Loucy (cell line): ENCODE data around the gene IQCH.

Experiments used
- H2AFZ ChIP-seq: fragments of 200-600 bp; sonication (generic); 2 replicates; pipeline ENCODE4 v1.6.0; 2016; ENCODE audit warnings: antibody characterized with exemption, mild to moderate bottlenecking, low read length, moderate library complexity
- H3F3A ChIP-seq: fragments of 200-600 bp; 2 replicates; pipeline ENCODE4 v1.6.0; 2016; ENCODE audit warnings: antibody characterized with exemption, low read depth, mild to moderate bottlenecking
- H3K27me3 ChIP-seq: fragments of 200-600 bp; sonication (generic); 2 replicates; pipeline ENCODE4 v1.6.1; 2014; ENCODE audit warnings: low read length, mild to moderate bottlenecking; ENCODE audit not compliant: insufficient read depth, poor library complexity, severe bottlenecking
- H3K36me3 ChIP-seq: fragments of 200-600 bp; sonication (generic); 2 replicates; pipeline ENCODE4 v1.6.1; 2016; ENCODE audit warnings: low read length; ENCODE audit not compliant: insufficient read depth
- H3K4me1 ChIP-seq: fragments of 200-600 bp; sonication (generic); 2 replicates; pipeline ENCODE4 v1.5.1; 2014; ENCODE audit warnings: low read length, mild to moderate bottlenecking; ENCODE audit not compliant: insufficient read depth, poor library complexity, severe bottlenecking
- H3K4me2 ChIP-seq: fragments of 200-600 bp; sonication (generic); 2 replicates; pipeline ENCODE4 v1.6.0; 2014; ENCODE audit warnings: antibody characterized with exemption, low read length, low read depth, mild to moderate bottlenecking; ENCODE audit not compliant: poor library complexity, severe bottlenecking
- H3K4me3 ChIP-seq: fragments of 200-600 bp; sonication (generic); 2 replicates; pipeline ENCODE4 v1.5.1; 2014; ENCODE audit warnings: low read length, mild to moderate bottlenecking, mixed read lengths; ENCODE audit not compliant: poor library complexity, severe bottlenecking
- H3K79me2 ChIP-seq: fragments of 200-600 bp; sonication (generic); 2 replicates; pipeline ENCODE4 v1.6.1; 2014; ENCODE audit warnings: low read length; ENCODE audit not compliant: insufficient read depth
- H3K9ac ChIP-seq: fragments of 200-600 bp; sonication (generic); 2 replicates; pipeline ENCODE4 v1.6.0; 2014; ENCODE audit warnings: mild to moderate bottlenecking, low read depth, low read length, moderate library complexity; ENCODE audit not compliant: poor library complexity, severe bottlenecking
- H3K9me2 ChIP-seq: fragments of 200-600 bp; sonication (generic); replicated peaks from 2 replicates; pipeline ENCODE4 v1.6.1; 2016; ENCODE audit warnings: low read depth, low read length, mixed read lengths
- H3K9me3 ChIP-seq: fragments of 200-600 bp; sonication (generic); 2 replicates; pipeline ENCODE4 v1.6.1; 2014; ENCODE audit warnings: mild to moderate bottlenecking, antibody characterized with exemption, low read length, low read depth; ENCODE audit not compliant: insufficient read depth
- H4K20me1 ChIP-seq: fragments of 200-600 bp; sonication (generic); 2 replicates; pipeline ENCODE4 v1.6.0; 2014; ENCODE audit warnings: antibody characterized with exemption, low read length, mild to moderate bottlenecking; ENCODE audit not compliant: insufficient read depth, poor library complexity, severe bottlenecking
- EZH2phosphoT487 ChIP-seq: fragments of 200-600 bp; IDR thresholded peaks from 2 replicates; pipeline ENCODE4 v1.6.1; 2018; ENCODE audit warnings: antibody characterized with exemption, mild to moderate bottlenecking, moderate library complexity, borderline replicate concordance
- TF ChIP-seq, protein P1 (sequence below): fragments of 200-600 bp; sonication (generic); conservative IDR thresholded peaks from 2 replicates; pipeline ENCODE4 v1.5.1; 2014; ENCODE audit warnings: mild to moderate bottlenecking, antibody characterized with exemption, low read length

Gene IQCH

DNA sequence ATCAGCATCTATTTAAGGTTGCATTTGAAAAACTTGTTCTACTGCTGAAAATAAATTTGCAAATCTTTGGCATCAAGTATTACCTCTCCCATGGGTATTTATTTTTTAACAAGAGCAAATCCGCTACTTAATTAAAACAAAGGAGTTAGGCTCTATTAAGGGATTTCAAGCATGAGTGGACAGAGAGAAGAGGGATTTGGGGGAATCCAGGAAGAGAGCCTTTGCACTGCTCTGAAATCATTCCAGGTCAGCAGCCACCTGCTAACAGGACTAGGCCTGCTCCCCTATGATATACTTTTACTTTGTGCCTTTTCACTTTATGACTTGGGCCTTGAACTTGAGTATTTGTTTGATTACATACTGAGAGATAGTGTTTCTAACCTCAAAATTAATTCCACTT, 57.1 kb downstream of the IQCH start:
- Histone ChIP-seq H4K20me1 (no peaks in the 10 kb centered on the region), H2AFZ (no peak overlapping the region), H3K79me2 (no peaks in the 10 kb centered on the region), H3F3A (no peaks in the 10 kb centered on the region), H3K9me2 (no peaks in the 10 kb centered on the region), H3K27me3 (no peaks in the 10 kb centered on the region), H3K4me3 (no peak overlapping the region), H3K4me2 (no peak overlapping the region), H3K4me1 (no peaks in the 10 kb centered on the region), H3K9me3 (no peaks in the 10 kb centered on the region), H3K9ac (no peak overlapping the region), H3K36me3 (no peaks in the 10 kb centered on the region)
- TF ChIP-seq EZH2phosphoT487, result no peak
- TF ChIP-seq, protein P1, sequence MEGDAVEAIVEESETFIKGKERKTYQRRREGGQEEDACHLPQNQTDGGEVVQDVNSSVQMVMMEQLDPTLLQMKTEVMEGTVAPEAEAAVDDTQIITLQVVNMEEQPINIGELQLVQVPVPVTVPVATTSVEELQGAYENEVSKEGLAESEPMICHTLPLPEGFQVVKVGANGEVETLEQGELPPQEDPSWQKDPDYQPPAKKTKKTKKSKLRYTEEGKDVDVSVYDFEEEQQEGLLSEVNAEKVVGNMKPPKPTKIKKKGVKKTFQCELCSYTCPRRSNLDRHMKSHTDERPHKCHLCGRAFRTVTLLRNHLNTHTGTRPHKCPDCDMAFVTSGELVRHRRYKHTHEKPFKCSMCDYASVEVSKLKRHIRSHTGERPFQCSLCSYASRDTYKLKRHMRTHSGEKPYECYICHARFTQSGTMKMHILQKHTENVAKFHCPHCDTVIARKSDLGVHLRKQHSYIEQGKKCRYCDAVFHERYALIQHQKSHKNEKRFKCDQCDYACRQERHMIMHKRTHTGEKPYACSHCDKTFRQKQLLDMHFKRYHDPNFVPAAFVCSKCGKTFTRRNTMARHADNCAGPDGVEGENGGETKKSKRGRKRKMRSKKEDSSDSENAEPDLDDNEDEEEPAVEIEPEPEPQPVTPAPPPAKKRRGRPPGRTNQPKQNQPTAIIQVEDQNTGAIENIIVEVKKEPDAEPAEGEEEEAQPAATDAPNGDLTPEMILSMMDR, result no peak

- H3K9me2 ChIP-seq, result no peaks in the 10 kb centered on the region
- no peaks in the 10 kb centered on the region for H3K9me3 ChIP-seq
- H3K79me2 ChIP-seq, result no peaks in the 10 kb centered on the region
- no peak overlapping the region for H2AFZ ChIP-seq
- H3K4me2 ChIP-seq, result no peak overlapping the region
- no peaks in the 10 kb centered on the region for H3K36me3 ChIP-seq
- H3K9ac ChIP-seq, result no peak overlapping the region
- H3K4me1 ChIP-seq, result no peaks in the 10 kb centered on the region
- TF ChIP-seq, protein P1, result no peak
- TF ChIP-seq EZH2phosphoT487, result no peak
- no peaks in the 10 kb centered on the region for H4K20me1 ChIP-seq
- no peak overlapping the region for H3K4me3 ChIP-seq
- no peaks in the 10 kb centered on the region for H3F3A ChIP-seq
- no peaks in the 10 kb centered on the region for H3K27me3 ChIP-seq
Observed at GRCh38 chr15:67319961-67320360, 65.4 kb downstream of the IQCH start.

DNA sequence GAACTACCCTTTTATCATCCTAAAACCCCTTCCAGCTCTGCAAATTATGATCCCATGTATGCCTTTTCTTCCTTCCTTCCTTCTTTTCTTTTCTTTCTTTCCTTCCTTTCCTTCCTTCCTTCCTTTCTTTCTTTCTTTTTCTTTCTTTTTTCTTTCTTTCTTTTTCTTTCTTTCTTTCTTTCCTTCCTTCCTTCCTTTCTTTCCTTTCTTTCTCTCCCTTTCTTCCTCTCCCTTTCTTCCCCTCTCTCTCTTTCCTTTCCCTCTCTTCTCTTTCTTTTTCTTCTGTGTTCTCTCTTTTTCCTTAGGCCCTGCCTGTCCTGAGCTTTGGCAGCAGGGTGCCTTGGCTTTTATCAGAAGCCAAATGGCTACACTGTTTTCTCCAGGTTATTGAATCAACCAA, 66.8 kb downstream of the IQCH start:
- no peaks in the 10 kb centered on the region for H3K79me2 ChIP-seq
- H3K9me2 ChIP-seq, result no peaks in the 10 kb centered on the region
- H3K27me3 ChIP-seq, result no peaks in the 10 kb centered on the region
- no peaks in the 10 kb centered on the region for H4K20me1 ChIP-seq
- H3F3A ChIP-seq, result no peaks in the 10 kb centered on the region
- no peaks in the 10 kb centered on the region for H3K9me3 ChIP-seq
- no peaks in the 10 kb centered on the region for H3K36me3 ChIP-seq
- TF ChIP-seq EZH2phosphoT487, result no peak
- TF ChIP-seq, protein P1, result no peak
- H2AFZ ChIP-seq, result no peak overlapping the region
- H3K4me3 ChIP-seq, result no peak overlapping the region
- no peak overlapping the region for H3K9ac ChIP-seq
- H3K4me1 ChIP-seq, result no peaks in the 10 kb centered on the region
- no peak overlapping the region for H3K4me2 ChIP-seq
